ENCODE results near the gene CANX. TPM values are rescaled to one million over a fixed set of nuclear protein-coding genes. Genes with fewer than 3 reads are reported as not detected.

The CANX gene
- total and polyA plus RNA-seq, 2 donors (not counting 3 experiments of a cell fraction or from before 2014, with no cell fraction given): 193 to 986 TPM

DNA sequence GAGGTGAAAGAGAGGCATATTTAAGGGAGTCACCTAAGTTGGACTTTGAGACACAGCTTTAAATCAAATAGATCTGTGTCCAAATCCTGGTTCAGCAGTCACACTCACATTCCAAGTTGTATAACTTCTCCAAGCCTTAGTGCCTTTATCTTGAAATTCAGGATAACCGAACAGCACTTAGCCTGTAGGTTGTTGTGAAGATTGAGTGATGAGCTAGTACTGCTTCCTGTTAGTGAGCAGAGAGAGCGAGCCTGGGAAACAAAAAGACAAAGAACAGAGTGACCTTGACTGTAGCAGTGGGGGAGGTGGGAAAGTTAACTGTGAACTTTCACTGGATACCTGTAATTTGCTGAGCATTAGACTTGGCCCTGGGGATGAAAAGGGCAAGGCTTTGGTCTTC lies 56.3 kb downstream of the CANX start:
- H4K20me1 ChIP-seq (replicated peaks; ENCODE audit: control insufficient read depth, extremely low read depth, insufficient read depth, low read length): peaks cover 2% of the 10 kb centered on the region

More for the DNA sequence above, 56.3 kb downstream of the CANX start:
- H3K79me2 ChIP-seq (ENCODE audit: control insufficient read depth, insufficient read depth, low read length): peaks cover 66% of the 10 kb centered on the region
- H3K4me3 ChIP-seq (replicated peaks in 1 of 3; ENCODE audit: insufficient read depth in 1 of 3, low read depth in 1 of 3, low read length in 3 of 3): no peak overlapping the region
- no peaks in the 10 kb centered on the region for H3K36me3 ChIP-seq (ENCODE audit: control insufficient read depth in 2 of 2, extremely low read depth in 1 of 2, insufficient read depth in 2 of 2, low read length in 2 of 2)
- H3K4me1 ChIP-seq (ENCODE audit: control insufficient read depth, extremely low read depth, insufficient read depth, low read length): peaks cover 4% of the 10 kb centered on the region
- DNase-seq (ENCODE audit: low read depth, low spot score): peak; percentile 28
- H3K9me1 ChIP-seq (replicated peaks; ENCODE audit: control insufficient read depth, extremely low read depth, insufficient read depth, low read length): no peaks in the 10 kb centered on the region
- H3K27me3 ChIP-seq (ENCODE audit: control insufficient read depth in 2 of 2, insufficient read depth in 2 of 2, low read length in 2 of 2): no peaks in the 10 kb centered on the region
- TF ChIP-seq CTCF (IDR thresholded peaks at IDR 0.05; ENCODE audit: extremely low read depth in 1 of 2, insufficient read depth in 1 of 2, low read depth in 1 of 2, low read length in 2 of 2): no peak
- TF ChIP-seq MYC (IDR thresholded peaks at IDR 0.05; ENCODE audit: low read depth, low read length): no peak
- TF ChIP-seq POLR2AphosphoS5 (IDR thresholded peaks at IDR 0.05; ENCODE audit: insufficient read depth, low read depth, low read length): no peak
- TF ChIP-seq GATA2 (IDR thresholded peaks at IDR 0.05; ENCODE audit: insufficient read depth, insufficient read length, low read depth, low read length): no peak
- no peak for TF ChIP-seq POLR2A (IDR thresholded peaks at IDR 0.05; ENCODE audit: low read depth, low read length)
- TF ChIP-seq JUN (IDR thresholded peaks at IDR 0.05; ENCODE audit: borderline replicate concordance, insufficient read depth, insufficient read length, low read depth): no peak
- no peak for TF ChIP-seq MAX (IDR thresholded peaks at IDR 0.05; ENCODE audit: insufficient read depth, insufficient read length)
- no peak for TF ChIP-seq EZH2 (IDR thresholded peaks at IDR 0.05; ENCODE audit: borderline replicate concordance, low read depth, low read length, severe bottlenecking)
- TF ChIP-seq FOS (IDR thresholded peaks at IDR 0.05; ENCODE audit: borderline replicate concordance, insufficient read depth, low read length): no peak
- H3K9me3 ChIP-seq (replicated peaks; ENCODE audit: control insufficient read depth, insufficient read depth, low read length): no peaks in the 10 kb centered on the region
- no TSS peak for BruUV-seq (replicated peaks)
- no peak overlapping the region for H3K9ac ChIP-seq (replicated peaks; ENCODE audit: extremely low read depth, insufficient read depth, low read length)
- ChIA-PET POLR2A (no interaction called here), CTCF (interaction anchor here (0.7 to 2.3 kb wide), 4 partner anchors 9 to 47 kb away, joined by 3 to 15 read pairs (median 4); no protein-coding TSS in a partner anchor)
- no peak overlapping the region for H3K4me2 ChIP-seq (ENCODE audit: insufficient read depth, low read length)
- dilution Hi-C loops (cut with MboI; ENCODE audit: extremely low pct_ligation_motif_present, low sequenced_read_pairs) (no loop called here), intact Hi-C loops (cut with micrococcal nuclease) (no loop called here)
- H2AFZ ChIP-seq (ENCODE audit: low read depth, low read length): no peak overlapping the region
- no peak for FAIRE-seq
- no peak overlapping the region for H3K27ac ChIP-seq (ENCODE audit: insufficient read depth, low read depth, low read length)

Data from endothelial cell of umbilical vein (primary cell).